ENCODE measurements around the gene POLR3B. TPM values are rescaled to one million over a fixed set of nuclear protein-coding genes. Genes with fewer than 3 reads are reported as not detected.

POLR3B gene
- total and polyA plus RNA-seq, 2 donors (not counting 1 experiment from before 2014, with no cell fraction given) = 9.9 to 13.6 TPM

DNA sequence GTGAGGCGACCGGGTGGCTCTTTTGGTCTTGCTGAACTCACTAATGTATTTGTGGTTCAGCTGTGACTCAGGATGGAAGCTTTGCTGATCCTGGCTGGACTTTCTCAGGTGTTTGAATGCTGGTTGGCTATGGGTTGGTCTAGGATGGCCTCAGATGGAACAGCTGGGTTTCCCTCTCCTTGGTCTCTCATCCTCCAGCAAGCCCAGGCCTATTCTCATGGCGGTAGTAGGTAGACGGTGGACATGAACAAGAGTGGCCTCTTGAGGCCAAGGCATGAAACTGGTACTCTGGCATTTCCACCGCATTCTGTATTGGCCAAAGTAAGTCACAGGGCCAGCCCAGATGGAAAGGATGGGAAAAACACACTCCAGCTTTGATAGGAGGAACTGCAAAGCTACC lies 11.8 kb upstream of the POLR3B start:
- H3K79me2 ChIP-seq (ENCODE audit: control insufficient read depth, insufficient read depth, low read length) = no peaks in the 10 kb centered on the region
- peak; percentile 64 to 73 for DNase-seq (ENCODE audit: low read depth in 2 of 2)
- H3K9ac ChIP-seq (ENCODE audit: insufficient read depth, low read length) = no peak overlapping the region
- H3K4me2 ChIP-seq (ENCODE audit: extremely low read depth, insufficient read depth, low read length) = no peak overlapping the region
- peaks cover 6% of the 10 kb centered on the region for H3K4me1 ChIP-seq (ENCODE audit: control insufficient read depth, extremely low read depth, insufficient read depth, low read length)
- no peaks in the 10 kb centered on the region for H3K36me3 ChIP-seq (ENCODE audit: control insufficient read depth, insufficient read depth, low read length)
- no peak overlapping the region for H3K27ac ChIP-seq (ENCODE audit: insufficient read depth, low read length)
- H3K9me3 ChIP-seq (ENCODE audit: control insufficient read depth, insufficient read depth, low read depth, low read length) = no peaks in the 10 kb centered on the region
- no peak overlapping the region for H2AFZ ChIP-seq (ENCODE audit: low read length)
- TF ChIP-seq EZH2 (IDR thresholded peaks at IDR 0.05; ENCODE audit: low read length, missing control alignments) = no peak
- TF ChIP-seq, protein P1, sequence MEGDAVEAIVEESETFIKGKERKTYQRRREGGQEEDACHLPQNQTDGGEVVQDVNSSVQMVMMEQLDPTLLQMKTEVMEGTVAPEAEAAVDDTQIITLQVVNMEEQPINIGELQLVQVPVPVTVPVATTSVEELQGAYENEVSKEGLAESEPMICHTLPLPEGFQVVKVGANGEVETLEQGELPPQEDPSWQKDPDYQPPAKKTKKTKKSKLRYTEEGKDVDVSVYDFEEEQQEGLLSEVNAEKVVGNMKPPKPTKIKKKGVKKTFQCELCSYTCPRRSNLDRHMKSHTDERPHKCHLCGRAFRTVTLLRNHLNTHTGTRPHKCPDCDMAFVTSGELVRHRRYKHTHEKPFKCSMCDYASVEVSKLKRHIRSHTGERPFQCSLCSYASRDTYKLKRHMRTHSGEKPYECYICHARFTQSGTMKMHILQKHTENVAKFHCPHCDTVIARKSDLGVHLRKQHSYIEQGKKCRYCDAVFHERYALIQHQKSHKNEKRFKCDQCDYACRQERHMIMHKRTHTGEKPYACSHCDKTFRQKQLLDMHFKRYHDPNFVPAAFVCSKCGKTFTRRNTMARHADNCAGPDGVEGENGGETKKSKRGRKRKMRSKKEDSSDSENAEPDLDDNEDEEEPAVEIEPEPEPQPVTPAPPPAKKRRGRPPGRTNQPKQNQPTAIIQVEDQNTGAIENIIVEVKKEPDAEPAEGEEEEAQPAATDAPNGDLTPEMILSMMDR (conservative IDR thresholded peaks at IDR 0.05 in 1 of 2, IDR thresholded peaks at IDR 0.05 in 1 of 2; ENCODE audit: low read depth in 1 of 2, low read length in 2 of 2) = peak; percentile 20 to 53
- H4K20me1 ChIP-seq (ENCODE audit: control insufficient read depth, extremely low read depth, insufficient read depth, low read length) = no peaks in the 10 kb centered on the region
- no peak overlapping the region for H3K4me3 ChIP-seq (replicated peaks in 1 of 4; ENCODE audit: control extremely low read depth in 1 of 4, insufficient read depth in 1 of 4, low read depth in 3 of 4, low read length in 4 of 4)
- no peaks in the 10 kb centered on the region for H3K27me3 ChIP-seq (ENCODE audit: control insufficient read depth, insufficient read depth, low read length)

DNA sequence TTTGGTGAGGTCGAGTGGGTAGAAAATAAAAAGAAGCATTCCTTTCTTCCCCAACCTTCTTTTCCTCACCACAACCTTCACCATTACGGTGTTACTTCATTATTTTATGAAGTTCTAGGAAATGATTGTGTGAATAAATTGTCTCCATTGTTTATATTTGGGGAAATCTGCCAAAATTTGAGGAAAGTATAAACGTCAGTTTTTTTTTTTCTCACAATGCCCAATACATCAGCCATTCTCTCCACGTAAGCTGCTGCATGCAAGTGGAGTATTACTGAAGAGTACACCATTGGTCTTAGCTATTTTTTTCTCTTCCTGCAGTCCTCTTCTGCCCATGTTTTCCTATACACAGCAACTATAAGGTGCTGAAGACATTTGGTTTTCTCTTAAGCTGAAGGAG lies 9.1 kb upstream of the POLR3B start:
- DNase-seq (ENCODE audit: low read depth in 2 of 2) = peak in 1 of 2 donors; percentile 5
- Histone ChIP-seq H3K9ac (ENCODE audit: insufficient read depth, low read length) (no peak overlapping the region), H3K4me2 (ENCODE audit: extremely low read depth, insufficient read depth, low read length) (no peak overlapping the region), H3K4me1 (ENCODE audit: control insufficient read depth, extremely low read depth, insufficient read depth, low read length) (no peaks in the 10 kb centered on the region), H3K79me2 (ENCODE audit: control insufficient read depth, insufficient read depth, low read length) (no peaks in the 10 kb centered on the region), H3K36me3 (ENCODE audit: control insufficient read depth, insufficient read depth, low read length) (no peaks in the 10 kb centered on the region), H2AFZ (ENCODE audit: low read length) (no peak overlapping the region), H3K27me3 (ENCODE audit: control insufficient read depth, insufficient read depth, low read length) (no peaks in the 10 kb centered on the region), H3K9me3 (ENCODE audit: control insufficient read depth, insufficient read depth, low read depth, low read length) (no peaks in the 10 kb centered on the region), H3K27ac (ENCODE audit: insufficient read depth, low read length) (no peak overlapping the region), H3K4me3 (replicated peaks in 1 of 4; ENCODE audit: control extremely low read depth in 1 of 4, insufficient read depth in 1 of 4, low read depth in 3 of 4, low read length in 4 of 4) (no peak overlapping the region), H4K20me1 (ENCODE audit: control insufficient read depth, extremely low read depth, insufficient read depth, low read length) (no peaks in the 10 kb centered on the region)
- TF ChIP-seq EZH2 (IDR thresholded peaks at IDR 0.05; ENCODE audit: low read length, missing control alignments) = no peak
- TF ChIP-seq, protein P1 (conservative IDR thresholded peaks at IDR 0.05 in 1 of 2, IDR thresholded peaks at IDR 0.05 in 1 of 2; ENCODE audit: low read depth in 1 of 2, low read length in 2 of 2) = no peak

DNA sequence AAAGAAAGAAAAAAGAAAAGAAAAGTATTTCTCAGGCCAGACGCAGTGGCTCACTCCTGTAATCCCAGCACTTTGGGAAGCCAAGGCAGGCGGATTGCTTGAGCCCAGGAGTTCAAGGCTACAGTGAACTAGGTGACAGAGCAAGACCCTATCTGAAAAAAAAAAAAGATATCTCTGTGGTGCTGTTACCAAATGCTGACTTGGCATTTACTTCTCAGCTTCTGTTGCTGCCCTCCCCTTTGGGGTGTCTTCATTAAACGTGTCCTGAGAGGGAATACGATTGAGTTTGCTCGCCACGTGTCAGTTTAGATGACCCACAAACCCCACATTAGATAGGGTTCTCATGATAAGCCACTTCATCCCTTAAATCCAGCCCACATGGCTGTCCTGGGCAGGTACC lies 4.4 kb upstream of the POLR3B start:
- no peak for DNase-seq (ENCODE audit: low read depth in 2 of 2)
- H3K27me3 ChIP-seq (ENCODE audit: control insufficient read depth, insufficient read depth, low read length) = no peaks in the 10 kb centered on the region
- no peak overlapping the region for H2AFZ ChIP-seq (ENCODE audit: low read length)
- no peaks in the 10 kb centered on the region for H3K9me3 ChIP-seq (ENCODE audit: control insufficient read depth, insufficient read depth, low read depth, low read length)
- no peak for TF ChIP-seq EZH2 (IDR thresholded peaks at IDR 0.05; ENCODE audit: low read length, missing control alignments)
- TF ChIP-seq, protein P1 (conservative IDR thresholded peaks at IDR 0.05 in 1 of 2, IDR thresholded peaks at IDR 0.05 in 1 of 2; ENCODE audit: low read depth in 1 of 2, low read length in 2 of 2) = no peak
- no peaks in the 10 kb centered on the region for H3K79me2 ChIP-seq (ENCODE audit: control insufficient read depth, insufficient read depth, low read length)
- H3K27ac ChIP-seq (ENCODE audit: insufficient read depth, low read length) = no peak overlapping the region
- no peaks in the 10 kb centered on the region for H3K36me3 ChIP-seq (ENCODE audit: control insufficient read depth, insufficient read depth, low read length)
- no peak overlapping the region for H3K9ac ChIP-seq (ENCODE audit: insufficient read depth, low read length)
- no peaks in the 10 kb centered on the region for H4K20me1 ChIP-seq (ENCODE audit: control insufficient read depth, extremely low read depth, insufficient read depth, low read length)
- no peak overlapping the region for H3K4me3 ChIP-seq (replicated peaks in 1 of 4; ENCODE audit: control extremely low read depth in 1 of 4, insufficient read depth in 1 of 4, low read depth in 3 of 4, low read length in 4 of 4)
- no peak overlapping the region for H3K4me2 ChIP-seq (ENCODE audit: extremely low read depth, insufficient read depth, low read length)
- no peaks in the 10 kb centered on the region for H3K4me1 ChIP-seq (ENCODE audit: control insufficient read depth, extremely low read depth, insufficient read depth, low read length)
